Stimulated activated CD4-positive, alpha-beta T cell treated with anti-CD3 and anti-CD28 coated beads, Interleukin-15, amount 100 ng/mL, for 1 hour (primary cell): ENCODE data around the gene SRRM5.
A peak's percentile ranks its signal among the peaks of the same experiment; 100 is the strongest.
"Not testable (repeated sequence)": the region's sequence is repeated elsewhere in the genome, so short reads cannot be mapped to it uniquely, and the experiment has no call there.

ENCODE experiments used
- DNase-seq, 2 donors: peaks; one replicate each; pipeline ENCODE4 v3.0.0-alpha.2; 2020; ENCODE audit warnings: low read depth in 1 of 2, low spot score in 1 of 2

Gene SRRM5

DNA sequence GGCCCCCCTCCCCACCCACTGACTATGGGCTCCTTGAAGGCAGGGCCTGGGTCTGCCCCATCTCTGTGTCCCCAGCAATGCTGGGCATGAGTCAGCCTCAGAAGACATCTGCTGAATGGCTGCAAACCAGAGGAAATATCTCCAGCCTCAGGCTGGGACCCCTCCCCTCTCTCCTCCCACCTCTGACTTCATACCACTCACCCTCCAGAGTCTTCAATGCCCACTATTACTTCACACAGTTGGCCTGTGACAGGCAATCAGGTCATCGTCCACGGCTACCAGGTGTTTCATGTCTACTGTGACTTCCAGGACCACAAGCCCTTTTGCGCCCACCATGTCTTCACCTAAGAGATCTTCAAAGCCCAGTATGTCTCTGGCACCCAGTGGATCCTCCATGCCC lies at the start of gene SRRM5:
TSS of gene SRRM5 (plus strand) at position 301 of the 400 bp plus-strand sequence. CDS start at position 335, 34 bp downstream.
- no peak for DNase-seq

GRCh38 chr19:43562226-43562697 lies 49.6 kb upstream of the SRRM5 start:
- no peak for DNase-seq

DNA sequence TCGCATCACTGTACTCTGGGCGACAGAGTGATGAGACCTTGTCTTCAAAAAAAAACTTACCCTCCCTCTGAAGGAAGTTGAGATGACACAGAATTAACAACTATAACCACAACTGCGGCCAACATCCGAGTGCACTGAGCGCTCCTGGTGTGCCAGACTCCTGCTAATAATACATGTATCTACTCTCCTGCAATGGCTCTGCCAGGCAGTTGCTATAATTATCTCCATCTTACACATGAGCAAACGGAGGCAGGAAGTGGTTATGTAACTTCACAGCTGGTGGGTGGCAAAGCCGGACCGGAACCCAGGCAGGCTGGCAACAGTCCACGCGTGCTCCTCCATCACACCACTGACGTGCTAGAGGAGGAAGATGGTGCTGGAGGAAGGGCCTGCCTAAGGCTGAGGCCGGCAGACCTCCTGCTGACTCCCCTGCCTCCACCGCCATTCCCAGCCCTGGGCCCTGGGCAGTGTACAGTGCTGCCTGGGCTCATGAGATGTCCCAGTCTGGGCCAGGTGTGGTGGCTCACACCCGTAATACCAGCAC lies 49.1 kb upstream of the SRRM5 start:
- DNase-seq = peak; percentile 24 to 56

DNA sequence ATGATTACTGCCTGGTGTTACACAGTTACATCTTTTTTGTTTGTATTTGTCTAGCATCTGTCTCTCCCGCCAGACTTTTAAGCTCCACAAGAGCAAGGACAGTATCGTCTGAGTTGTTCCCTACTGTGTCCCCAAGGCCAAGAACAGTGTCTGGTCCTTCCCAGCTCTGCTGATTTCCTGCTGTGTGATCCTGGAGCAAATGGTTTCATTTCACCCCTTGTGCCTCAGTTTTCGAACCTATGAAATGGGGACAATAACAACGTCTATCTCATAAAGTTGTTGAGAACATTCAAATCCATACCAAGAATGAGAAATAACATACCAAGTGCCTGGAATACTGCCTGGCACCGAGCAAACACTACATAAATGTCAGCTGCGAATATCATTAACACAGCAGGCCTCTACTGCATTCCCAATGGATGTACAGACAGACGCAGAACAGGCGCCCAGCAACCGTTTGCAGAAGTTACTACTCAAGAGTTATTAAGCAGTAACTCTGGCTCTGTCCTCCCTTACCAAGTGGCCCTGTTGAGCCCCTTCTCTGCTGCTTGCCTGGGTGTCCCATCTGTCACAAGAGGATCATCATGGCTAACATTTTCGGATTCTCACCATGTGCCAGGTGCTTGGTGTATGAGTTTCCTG lies 48.0 kb upstream of the SRRM5 start:
- no peak for DNase-seq

- DNase-seq = no peak
Observed at GRCh38 chr19:43564800-43565199, 47.1 kb upstream of the SRRM5 start.

DNA sequence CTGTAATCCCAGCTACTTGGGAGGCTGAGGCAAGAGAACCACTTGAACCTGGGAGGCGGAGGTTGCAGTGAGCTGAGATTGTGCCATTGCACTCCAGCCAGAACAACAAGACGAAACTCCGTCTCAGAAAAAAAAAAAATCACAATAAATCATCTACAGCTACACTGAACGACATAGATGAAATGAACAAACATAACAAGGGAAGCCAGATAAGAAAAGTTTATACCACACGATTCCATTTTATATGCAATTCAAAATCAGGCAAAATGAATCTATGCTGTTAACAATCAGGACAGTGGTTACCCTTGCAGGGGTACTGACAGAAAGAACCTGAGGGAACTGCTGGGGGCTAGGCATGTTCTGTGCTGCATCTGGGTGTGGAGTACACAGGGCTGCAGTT lies 42.2 kb upstream of the SRRM5 start:
- no peak for DNase-seq

- no peak for DNase-seq
Observed at GRCh38 chr19:43570174-43570791, 41.6 kb upstream of the SRRM5 start.

DNA sequence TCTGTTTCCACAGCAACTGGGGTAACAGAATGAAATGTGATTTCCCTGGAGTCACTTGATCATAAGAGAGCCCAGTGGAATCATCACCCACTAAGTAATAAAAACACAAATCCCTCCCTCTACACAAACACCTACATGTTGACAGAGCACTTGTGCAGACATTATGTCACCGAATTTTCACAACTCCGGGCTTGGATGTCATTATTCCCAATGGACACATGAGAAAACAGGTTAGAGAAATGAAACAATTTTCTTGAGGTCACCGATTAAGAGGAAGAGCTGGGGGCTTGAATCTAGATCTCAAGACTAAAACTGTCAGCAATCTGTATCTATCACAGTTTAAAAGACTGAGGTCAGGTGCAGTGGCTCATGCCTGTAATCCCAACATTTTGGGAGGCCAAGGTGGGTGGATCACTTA lies 39.7 kb upstream of the SRRM5 start:
- no peak for DNase-seq

- DNase-seq = no peak
Observed at GRCh38 chr19:43574424-43575155, 37.3 kb upstream of the SRRM5 start.

- DNase-seq = peak; percentile 89
Observed at GRCh38 chr19:43575156-43575950, 36.5 kb upstream of the SRRM5 start, which contains the start of the genes PINLYP and XRCC1. Gene PINLYP, plus strand, starts transcription at chr19:43575801. Its CDS starts 1,391 bp downstream, at chr19:43577192. Gene XRCC1, minus strand, starts transcription at chr19:43575527. Its CDS starts 69 bp downstream, at chr19:43575458.

GRCh38 chr19:43575955-43576878 lies 35.7 kb upstream of the SRRM5 start:
- no peak for DNase-seq

DNA sequence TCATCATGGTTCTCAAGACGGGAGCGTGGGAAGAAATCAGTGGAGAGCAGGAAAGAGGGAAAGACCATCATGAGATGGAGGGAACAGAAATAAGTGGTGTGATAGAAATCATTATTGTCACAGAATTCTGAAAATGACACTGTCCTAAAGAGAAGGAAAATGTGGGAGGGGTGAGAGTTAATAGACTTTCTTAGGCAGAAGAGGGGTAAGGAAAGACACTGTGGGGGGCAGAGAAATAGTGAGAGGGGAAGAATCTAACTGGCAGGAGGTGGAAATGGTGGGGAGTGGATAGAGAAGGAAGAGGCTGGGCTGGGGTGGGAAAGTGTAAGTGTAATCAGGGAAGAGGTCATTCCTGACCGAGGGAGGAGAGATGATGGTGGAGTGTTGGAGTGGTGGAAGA lies 33.1 kb upstream of the SRRM5 start:
- no peak for DNase-seq

DNA sequence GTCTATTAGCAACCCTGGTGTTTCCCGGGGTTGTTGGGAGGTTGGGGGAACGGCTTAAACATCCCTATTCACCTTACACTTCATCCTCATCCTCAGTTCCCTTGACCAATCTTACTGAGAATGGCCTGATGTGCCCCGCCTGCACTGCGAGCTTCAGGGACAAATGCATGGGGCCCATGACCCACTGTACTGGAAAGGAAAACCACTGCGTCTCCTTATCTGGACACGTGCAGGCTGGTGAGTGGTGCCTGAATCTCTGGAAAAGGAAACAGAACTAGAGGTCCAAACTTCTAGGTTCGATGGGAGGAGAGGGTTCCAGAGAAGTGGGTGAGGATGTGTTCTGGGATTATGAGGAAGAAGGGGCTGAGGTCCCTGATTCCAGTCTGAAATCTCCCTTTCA lies 30.4 kb upstream of the SRRM5 start:
- DNase-seq = no peak

- no peak for DNase-seq
Observed at GRCh38 chr19:43582495-43582894, 29.4 kb upstream of the SRRM5 start.

- DNase-seq = no peak
Observed at GRCh38 chr19:43584484-43584883, 27.4 kb upstream of the SRRM5 start.

- no peak for DNase-seq
Observed at GRCh38 chr19:43586346-43586745, 25.5 kb upstream of the SRRM5 start.

DNA sequence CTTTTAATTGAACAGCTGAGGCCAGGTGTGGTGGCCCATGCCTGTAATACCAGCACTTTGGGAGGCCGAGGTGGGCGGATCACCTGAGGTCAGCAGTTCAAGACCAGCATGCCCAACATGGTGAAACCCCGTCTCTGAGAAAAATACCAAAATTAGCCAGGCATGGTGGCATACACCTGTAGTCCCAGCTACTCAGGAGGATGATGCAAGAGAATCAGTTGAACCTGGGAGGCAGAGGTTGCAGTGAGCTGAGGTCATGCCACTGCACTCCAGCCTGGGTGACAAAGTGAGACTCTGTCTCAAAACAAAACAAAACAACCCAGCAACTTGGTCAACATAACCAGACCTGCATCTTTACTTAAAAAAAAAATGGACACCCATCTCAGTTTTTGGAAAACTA lies 24.9 kb upstream of the SRRM5 start:
- DNase-seq = not testable (repeated sequence)

DNA sequence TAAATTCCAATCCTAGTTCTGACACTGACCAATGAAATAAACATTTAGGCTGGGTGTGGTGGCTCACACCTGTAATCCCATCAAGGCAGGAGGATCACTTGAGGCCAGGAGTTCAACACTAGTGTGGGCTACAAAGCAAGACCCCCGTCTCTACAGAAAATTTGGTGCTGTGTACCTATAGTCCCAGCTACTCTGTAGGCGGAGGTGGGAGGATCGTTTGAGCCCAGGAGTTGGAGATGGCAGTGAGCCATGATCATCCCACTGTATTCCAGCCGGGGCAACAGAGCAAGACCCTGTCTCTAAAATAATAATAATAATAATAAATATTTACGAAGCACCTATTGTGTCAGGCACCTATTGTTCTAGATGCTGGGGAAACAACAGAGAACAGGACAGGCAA lies 22.6 kb upstream of the SRRM5 start:
- no peak for DNase-seq

GRCh38 chr19:43589678-43590077 lies 22.2 kb upstream of the SRRM5 start:
- no peak for DNase-seq
